ENCODE results near the gene PHKB.
"Not testable (repeated sequence)": the region's sequence is repeated elsewhere in the genome, so short reads cannot be mapped to it uniquely, and the experiment has no call there.

The PHKB gene

GRCh38 chr16:47470211-47470610, 9.1 kb downstream of the PHKB start:
- DNase-seq: no peak

- DNase-seq: no peak
Measured at GRCh38 chr16:47470810-47471209, 9.7 kb downstream of the PHKB start.

DNA sequence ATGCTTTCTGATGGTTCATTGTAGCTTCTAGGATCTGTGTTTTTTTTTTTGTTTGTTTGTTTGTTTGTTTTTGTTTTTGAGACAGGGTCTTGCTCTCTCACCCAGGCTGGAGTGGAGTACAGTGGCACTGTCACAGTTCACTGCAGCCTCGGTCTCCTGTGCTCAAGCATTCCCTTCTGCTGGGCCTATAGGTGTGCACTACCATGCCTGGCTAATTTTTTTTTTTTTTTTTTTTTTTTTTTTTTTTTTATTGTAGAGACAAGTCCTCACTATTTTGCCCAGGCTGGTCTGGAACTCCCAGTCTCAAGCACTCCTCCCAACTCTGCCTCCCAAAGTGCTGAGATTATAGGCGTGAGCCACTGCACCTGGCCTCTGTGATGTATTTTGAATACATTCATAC, 11.9 kb downstream of the PHKB start:
- not testable (repeated sequence) for DNase-seq

GRCh38 chr16:47473792-47474191, 12.7 kb downstream of the PHKB start:
- no peak for DNase-seq

DNA sequence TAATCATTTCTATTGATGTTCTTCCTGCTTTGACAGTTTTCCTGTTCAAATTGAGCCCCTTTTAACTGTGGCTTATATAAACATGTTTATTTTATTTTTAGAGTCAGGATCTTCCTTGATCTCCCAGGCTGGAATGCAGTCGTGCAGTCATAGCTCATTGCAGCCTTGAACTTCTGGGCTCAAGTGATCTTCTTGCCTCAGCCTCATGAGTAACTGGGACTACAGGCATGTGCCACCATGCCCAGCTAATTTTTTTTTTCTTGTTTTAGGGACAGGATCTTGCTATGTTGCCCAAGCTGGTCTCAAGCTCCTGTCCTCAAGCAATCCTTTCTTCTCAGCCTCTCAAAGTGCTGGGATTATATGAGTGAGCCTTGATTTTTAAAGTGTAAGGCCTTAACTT, 14.7 kb downstream of the PHKB start:
- no peak for DNase-seq

DNA sequence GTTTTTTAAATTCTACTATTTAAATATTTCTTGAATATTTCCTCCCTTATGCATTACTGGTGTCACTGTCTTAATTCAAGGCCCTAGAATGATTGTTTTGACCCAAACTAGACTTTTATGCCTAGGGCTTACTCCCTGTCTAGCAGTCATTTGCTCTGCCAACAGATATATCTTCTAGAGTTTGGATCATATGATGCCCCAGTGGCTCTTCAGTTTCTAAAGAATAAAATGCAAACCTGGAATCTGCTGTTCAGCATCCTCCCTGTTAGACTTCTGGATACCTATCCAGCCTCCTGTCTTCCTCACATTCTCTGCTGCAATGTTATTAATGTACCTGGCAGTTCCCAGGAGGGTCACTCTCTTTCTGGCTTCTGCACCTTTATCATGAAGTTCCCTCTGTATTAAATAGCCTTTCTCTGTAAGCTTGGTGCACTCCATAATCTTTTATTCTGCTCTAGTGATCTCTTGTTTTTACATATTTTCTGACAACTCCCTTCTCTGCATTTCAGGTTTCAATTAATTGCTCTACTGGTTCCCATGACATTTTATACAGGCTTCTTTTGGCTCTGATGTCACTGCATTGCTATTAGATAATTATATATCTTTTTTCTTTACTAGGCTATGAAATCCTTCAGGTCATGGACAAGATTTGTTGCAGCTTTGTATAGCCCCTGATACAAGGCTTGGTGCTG, 15.7 kb downstream of the PHKB start:
- no peak for DNase-seq

GRCh38 chr16:47477679-47478078, 16.5 kb downstream of the PHKB start:
- no peak for DNase-seq

GRCh38 chr16:47480410-47480809, 19.3 kb downstream of the PHKB start:
- no peak for DNase-seq

DNA sequence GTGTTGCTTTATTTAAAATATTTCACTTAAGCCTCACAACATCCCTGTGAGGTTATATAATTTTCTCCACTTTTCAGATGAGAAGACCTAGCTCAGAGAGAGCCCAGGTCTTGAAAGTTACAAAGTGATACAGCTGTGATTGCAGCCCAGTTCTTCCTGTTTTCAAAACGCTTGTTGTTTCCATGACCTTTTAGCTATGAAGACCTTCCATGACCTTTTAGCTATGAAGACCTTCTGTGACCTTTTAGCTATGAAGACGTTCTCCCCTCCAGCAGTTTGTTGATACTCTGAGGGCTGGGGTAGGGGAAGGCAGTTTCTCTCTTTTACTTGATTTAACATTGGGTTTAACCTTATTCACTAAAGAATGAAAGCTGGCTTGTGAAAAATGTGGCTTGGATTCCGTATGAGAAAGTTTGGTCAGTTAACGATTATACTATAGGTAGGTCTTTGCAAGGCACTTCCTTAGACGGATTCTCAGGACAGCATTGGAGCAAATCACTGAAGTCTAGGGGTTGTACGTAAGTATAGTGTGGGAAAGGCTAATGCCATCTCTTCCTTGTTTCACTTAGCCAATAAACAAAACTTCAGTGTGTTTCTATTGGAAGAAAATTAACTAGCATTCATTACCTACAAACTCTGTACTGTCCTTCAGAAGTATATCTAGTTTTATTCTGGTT, 20.7 kb downstream of the PHKB start:
- no peak for DNase-seq

GRCh38 chr16:47483616-47484015, 22.5 kb downstream of the PHKB start:
- no peak for DNase-seq

GRCh38 chr16:47486856-47487255, 25.7 kb downstream of the PHKB start:
- no peak for DNase-seq

GRCh38 chr16:47488051-47488450, 26.9 kb downstream of the PHKB start:
- no peak for DNase-seq

DNA sequence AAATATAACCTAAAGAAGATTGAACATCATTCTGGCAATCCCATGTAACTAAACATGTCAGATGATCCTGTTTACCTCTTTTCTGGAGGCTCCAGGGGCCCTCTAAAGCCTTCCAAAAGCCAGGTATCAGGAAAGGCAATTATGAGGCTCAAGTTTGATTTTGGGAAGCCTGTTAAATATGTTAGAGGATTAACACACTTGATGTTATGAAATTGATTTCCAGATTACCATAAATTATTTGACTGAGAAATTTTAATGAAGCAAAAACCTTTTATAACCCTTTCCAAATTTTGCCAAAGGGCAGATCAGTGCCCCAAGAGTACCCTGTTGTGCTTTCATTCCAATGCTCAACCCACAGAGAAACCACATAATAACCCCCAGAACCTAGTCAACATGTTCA, 29.3 kb downstream of the PHKB start:
- DNase-seq: no peak

DNA sequence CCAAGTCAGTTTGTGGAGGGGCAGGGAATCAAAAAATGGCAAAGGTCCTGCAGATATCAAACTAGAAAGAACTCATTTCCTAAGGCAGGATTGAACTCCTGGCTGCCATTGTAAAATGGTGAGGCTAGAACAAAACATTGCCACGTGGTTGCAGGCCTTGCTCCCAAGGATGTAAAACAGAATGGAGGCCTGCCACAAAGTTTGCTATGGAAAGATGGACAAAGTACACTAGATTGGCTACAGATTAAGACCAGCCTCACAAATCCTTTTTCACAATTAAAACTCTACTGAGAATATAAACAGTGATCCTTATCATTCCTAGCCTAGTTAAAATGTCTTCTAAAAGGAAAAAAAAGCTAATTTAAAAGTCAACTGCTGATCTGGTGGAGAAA, 30.9 kb downstream of the PHKB start:
- DNase-seq: no peak

- DNase-seq: peak in 1 of 4 experiments; percentile 9
Measured at GRCh38 chr16:47492428-47493377, 31.6 kb downstream of the PHKB start.

GRCh38 chr16:47493381-47494337, 32.5 kb downstream of the PHKB start:
- DNase-seq: no peak

GRCh38 chr16:47499080-47499699, 38.1 kb downstream of the PHKB start:
- DNase-seq: no peak

DNA sequence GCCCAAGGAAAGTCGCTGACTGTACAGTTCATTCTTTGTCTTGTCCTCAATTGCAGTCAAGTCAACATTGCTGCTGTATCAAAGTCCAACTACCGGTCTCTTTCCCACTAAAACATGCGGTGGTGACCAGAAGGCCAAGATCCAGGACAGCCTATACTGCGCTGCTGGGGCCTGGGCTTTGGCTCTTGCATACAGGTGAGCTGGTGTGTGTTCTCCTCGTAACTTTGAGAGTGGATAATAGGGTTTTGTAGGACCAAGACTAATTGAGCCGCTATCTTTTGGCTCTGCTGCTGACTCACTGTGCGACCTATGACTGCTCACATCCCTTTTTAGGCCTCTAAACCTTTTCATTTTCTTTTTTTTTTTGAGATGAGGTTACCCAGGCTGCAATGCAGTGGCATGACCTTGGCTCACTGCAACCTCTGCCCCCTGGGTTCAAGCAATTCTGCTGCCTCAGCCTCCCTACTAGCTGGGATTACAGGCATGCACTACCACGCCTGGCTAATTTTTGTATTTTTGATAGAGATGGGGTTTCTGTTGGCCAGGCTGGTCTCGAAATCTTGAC, 38.7 kb downstream of the PHKB start:
- DNase-seq: no peak

DNA sequence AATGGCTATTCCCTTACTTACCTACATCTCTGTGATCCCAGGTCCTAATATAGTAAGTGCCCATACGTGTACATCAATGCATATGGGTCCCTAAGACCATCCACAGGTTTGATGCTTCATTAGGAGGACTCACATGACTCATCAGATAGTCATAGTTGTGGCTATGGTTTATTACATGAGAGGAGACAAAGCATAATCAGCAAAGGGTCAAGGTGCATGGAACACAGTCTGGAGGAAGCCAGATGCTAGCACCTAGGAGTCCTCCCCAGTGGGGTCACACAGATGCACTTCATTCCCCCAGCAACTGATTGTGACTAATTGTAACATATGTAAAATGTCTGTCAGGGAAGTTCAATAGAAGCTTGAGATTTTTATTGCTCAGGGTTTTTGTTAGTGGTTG, 42.8 kb downstream of the PHKB start:
- DNase-seq: no peak

DNA sequence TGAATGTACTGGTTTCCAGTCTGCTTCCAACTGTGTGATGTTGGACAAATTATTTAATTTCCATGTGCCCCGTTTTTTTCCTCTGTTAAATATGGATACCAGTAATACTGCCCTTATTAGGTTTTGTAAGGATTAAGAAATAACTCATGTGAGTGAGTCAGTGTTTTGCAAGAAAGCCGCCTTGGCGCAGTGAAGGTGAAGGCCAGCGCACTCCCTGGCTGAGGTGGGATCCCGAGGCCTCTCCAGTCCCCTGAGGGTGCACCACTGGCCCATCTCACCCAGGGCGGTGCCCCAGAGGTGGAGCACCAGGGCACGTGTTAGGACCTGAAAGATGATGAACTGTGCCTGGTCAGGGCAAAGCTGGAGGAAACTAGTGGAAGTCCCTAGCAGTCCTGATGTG, 43.5 kb downstream of the PHKB start:
- no peak for DNase-seq

- DNase-seq: no peak
Measured at GRCh38 chr16:47506800-47507199, 45.7 kb downstream of the PHKB start.

GRCh38 chr16:47507701-47508100, 46.6 kb downstream of the PHKB start:
- no peak for DNase-seq

All from activated CD4-positive, CD25-positive, alpha-beta regulatory T cell (primary cell).